GM23248 (cell line): ENCODE measurements around the gene MIX23.

Experiments
- EZH2 ChIP-seq: fragments of 200-600 bp; sonication (generic); IDR thresholded peaks from 2 replicates; pipeline ENCODE4 v1.6.1; 2018; ENCODE audit warnings: antibody characterized with exemption, mild to moderate bottlenecking; ENCODE audit not compliant: insufficient read depth, poor library complexity, severe bottlenecking
- EZH2phosphoT487 ChIP-seq: fragments of 200-600 bp; sonication (generic); IDR thresholded peaks from 2 replicates; pipeline ENCODE4 v1.6.1; 2018; ENCODE audit warnings: antibody characterized with exemption, moderate library complexity, mild to moderate bottlenecking, low read depth; ENCODE audit not compliant: insufficient read depth

- TF ChIP-seq EZH2 (no peak), EZH2phosphoT487 (no peak)
These were observed 5.1 kb downstream of the MIX23 start for GRCh38 chr3:122377975-122378374.
